ENCODE results near the gene AATK.

- TF ChIP-seq, protein P1, sequence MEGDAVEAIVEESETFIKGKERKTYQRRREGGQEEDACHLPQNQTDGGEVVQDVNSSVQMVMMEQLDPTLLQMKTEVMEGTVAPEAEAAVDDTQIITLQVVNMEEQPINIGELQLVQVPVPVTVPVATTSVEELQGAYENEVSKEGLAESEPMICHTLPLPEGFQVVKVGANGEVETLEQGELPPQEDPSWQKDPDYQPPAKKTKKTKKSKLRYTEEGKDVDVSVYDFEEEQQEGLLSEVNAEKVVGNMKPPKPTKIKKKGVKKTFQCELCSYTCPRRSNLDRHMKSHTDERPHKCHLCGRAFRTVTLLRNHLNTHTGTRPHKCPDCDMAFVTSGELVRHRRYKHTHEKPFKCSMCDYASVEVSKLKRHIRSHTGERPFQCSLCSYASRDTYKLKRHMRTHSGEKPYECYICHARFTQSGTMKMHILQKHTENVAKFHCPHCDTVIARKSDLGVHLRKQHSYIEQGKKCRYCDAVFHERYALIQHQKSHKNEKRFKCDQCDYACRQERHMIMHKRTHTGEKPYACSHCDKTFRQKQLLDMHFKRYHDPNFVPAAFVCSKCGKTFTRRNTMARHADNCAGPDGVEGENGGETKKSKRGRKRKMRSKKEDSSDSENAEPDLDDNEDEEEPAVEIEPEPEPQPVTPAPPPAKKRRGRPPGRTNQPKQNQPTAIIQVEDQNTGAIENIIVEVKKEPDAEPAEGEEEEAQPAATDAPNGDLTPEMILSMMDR (conservative IDR thresholded peaks at IDR 0.05; ENCODE audit: low read depth, low read length), result no peak
- TF ChIP-seq MXI1 (IDR thresholded peaks at IDR 0.05; ENCODE audit: borderline replicate concordance, low read depth, low read length) (no peak), POLR2A (IDR thresholded peaks at IDR 0.05; ENCODE audit: low read depth, low read length) (no peak)
- TF ChIP-seq, protein P2, sequence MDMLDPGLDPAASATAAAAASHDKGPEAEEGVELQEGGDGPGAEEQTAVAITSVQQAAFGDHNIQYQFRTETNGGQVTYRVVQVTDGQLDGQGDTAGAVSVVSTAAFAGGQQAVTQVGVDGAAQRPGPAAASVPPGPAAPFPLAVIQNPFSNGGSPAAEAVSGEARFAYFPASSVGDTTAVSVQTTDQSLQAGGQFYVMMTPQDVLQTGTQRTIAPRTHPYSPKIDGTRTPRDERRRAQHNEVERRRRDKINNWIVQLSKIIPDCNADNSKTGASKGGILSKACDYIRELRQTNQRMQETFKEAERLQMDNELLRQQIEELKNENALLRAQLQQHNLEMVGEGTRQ (IDR thresholded peaks at IDR 0.05; ENCODE audit: low read depth, low read length), result no peak
Measured at GRCh38 chr17:81187120-81187519, 21.1 kb upstream of the AATK start.

Measured in IMR-90 (cell line).